ENCODE data around the gene POLR3K.
"Not testable (repeated sequence)": the region's sequence is repeated elsewhere in the genome, so short reads cannot be mapped to it uniquely, and the experiment has no call there.

POLR3K gene

GRCh38 chr16:47234-47633 is 6.2 kb downstream of the POLR3K start:
- no peak overlapping the region for H3K4me3 ChIP-seq (ENCODE audit: low read depth, low read length, poor library complexity, severe bottlenecking)
- H3K9me3 ChIP-seq (ENCODE audit: low read length) = no peaks in the 10 kb centered on the region
- peaks cover 14% of the 10 kb centered on the region for H3K4me1 ChIP-seq (ENCODE audit: insufficient read depth, low read length, severe bottlenecking)
- no peak overlapping the region for H2AFZ ChIP-seq (ENCODE audit: low read length)
- H4K20me1 ChIP-seq (ENCODE audit: insufficient read depth, low read length) = no peaks in the 10 kb centered on the region
- peaks cover 14% of the 10 kb centered on the region for H3K79me2 ChIP-seq (ENCODE audit: insufficient read depth, low read length)
- H3K27ac ChIP-seq (ENCODE audit: low read depth, low read length, poor library complexity, severe bottlenecking) = no peak overlapping the region
- no peak overlapping the region for H3K9ac ChIP-seq (ENCODE audit: low read length)
- no peak overlapping the region for H3K4me2 ChIP-seq (ENCODE audit: low read length)
- no peaks in the 10 kb centered on the region for H3K27me3 ChIP-seq (ENCODE audit: insufficient read depth, low read length)
- H3K36me3 ChIP-seq (ENCODE audit: insufficient read depth, low read length) = peaks cover 88% of the 10 kb centered on the region
- peaks cover 5% of the 10 kb centered on the region; the same call in 1 of the 2 replicates for H3F3A ChIP-seq (ENCODE audit: insufficient read depth, low read length)
- H3K9me2 ChIP-seq (ENCODE audit: low read depth, low read length) = no peaks in the 10 kb centered on the region
- no peak for TF ChIP-seq EZH2 (IDR thresholded peaks at IDR 0.05; ENCODE audit: borderline replicate concordance, low read length)
- TF ChIP-seq CTCF (IDR thresholded peaks at IDR 0.05; ENCODE audit: low read length) = no peak

GRCh38 chr16:46510-46909 is 6.9 kb downstream of the POLR3K start:
- H3F3A ChIP-seq (ENCODE audit: insufficient read depth, low read length); H4K20me1 ChIP-seq (ENCODE audit: insufficient read depth, low read length); H3K4me2 ChIP-seq (ENCODE audit: low read length); H3K4me3 ChIP-seq (ENCODE audit: low read depth, low read length, poor library complexity, severe bottlenecking); H3K9ac ChIP-seq (ENCODE audit: low read length); H3K9me3 ChIP-seq (ENCODE audit: low read length); H3K27me3 ChIP-seq (ENCODE audit: insufficient read depth, low read length); H3K27ac ChIP-seq (ENCODE audit: low read depth, low read length, poor library complexity, severe bottlenecking); H3K79me2 ChIP-seq (ENCODE audit: insufficient read depth, low read length); H3K4me1 ChIP-seq (ENCODE audit: insufficient read depth, low read length, severe bottlenecking); H3K9me2 ChIP-seq (ENCODE audit: low read depth, low read length); H2AFZ ChIP-seq (ENCODE audit: low read length): not testable (repeated sequence)
- peaks cover 90% of the 10 kb centered on the region for H3K36me3 ChIP-seq (ENCODE audit: insufficient read depth, low read length)

GRCh38 chr16:45454-45853 is 8.0 kb downstream of the POLR3K start:
- Histone ChIP-seq H3K4me3 (ENCODE audit: low read depth, low read length, poor library complexity, severe bottlenecking) (no peak overlapping the region), H3K27ac (ENCODE audit: low read depth, low read length, poor library complexity, severe bottlenecking) (no peak overlapping the region), H3K79me2 (ENCODE audit: insufficient read depth, low read length) (no peaks in the 10 kb centered on the region), H2AFZ (ENCODE audit: low read length) (no peak overlapping the region), H3K9me3 (ENCODE audit: low read length) (no peaks in the 10 kb centered on the region), H3K4me2 (ENCODE audit: low read length) (no peak overlapping the region), H3K27me3 (ENCODE audit: insufficient read depth, low read length) (no peaks in the 10 kb centered on the region), H3K4me1 (ENCODE audit: insufficient read depth, low read length, severe bottlenecking) (no peaks in the 10 kb centered on the region), H3F3A (ENCODE audit: insufficient read depth, low read length) (peaks cover 5% of the 10 kb centered on the region; the same call in 1 of the 2 replicates), H3K9ac (ENCODE audit: low read length) (no peak overlapping the region), H3K9me2 (ENCODE audit: low read depth, low read length) (no peaks in the 10 kb centered on the region), H3K36me3 (ENCODE audit: insufficient read depth, low read length) (peaks cover 85% of the 10 kb centered on the region), H4K20me1 (ENCODE audit: insufficient read depth, low read length) (no peaks in the 10 kb centered on the region)
- TF ChIP-seq EZH2 (IDR thresholded peaks at IDR 0.05; ENCODE audit: borderline replicate concordance, low read length) (no peak), CTCF (IDR thresholded peaks at IDR 0.05; ENCODE audit: low read length) (no peak)

GRCh38 chr16:44655-45054 is 8.8 kb downstream of the POLR3K start:
- peaks cover 3% of the 10 kb centered on the region for H3K4me1 ChIP-seq (ENCODE audit: insufficient read depth, low read length, severe bottlenecking)
- H3K9me3 ChIP-seq (ENCODE audit: low read length) = no peaks in the 10 kb centered on the region
- no peak for TF ChIP-seq CTCF (IDR thresholded peaks at IDR 0.05; ENCODE audit: low read length)
- no peak for TF ChIP-seq EZH2 (IDR thresholded peaks at IDR 0.05; ENCODE audit: borderline replicate concordance, low read length)
- H3K36me3 ChIP-seq (ENCODE audit: insufficient read depth, low read length) = peaks cover 82% of the 10 kb centered on the region
- no peaks in the 10 kb centered on the region for H3K79me2 ChIP-seq (ENCODE audit: insufficient read depth, low read length)
- no peak overlapping the region for H2AFZ ChIP-seq (ENCODE audit: low read length)
- no peak overlapping the region for H3K9ac ChIP-seq (ENCODE audit: low read length)
- H3K27me3 ChIP-seq (ENCODE audit: insufficient read depth, low read length) = no peaks in the 10 kb centered on the region
- peaks cover 5% of the 10 kb centered on the region; the same call in 1 of the 2 replicates for H3F3A ChIP-seq (ENCODE audit: insufficient read depth, low read length)
- no peak overlapping the region for H3K27ac ChIP-seq (ENCODE audit: low read depth, low read length, poor library complexity, severe bottlenecking)
- no peak overlapping the region for H3K4me2 ChIP-seq (ENCODE audit: low read length)
- no peaks in the 10 kb centered on the region for H4K20me1 ChIP-seq (ENCODE audit: insufficient read depth, low read length)
- no peak overlapping the region for H3K4me3 ChIP-seq (ENCODE audit: low read depth, low read length, poor library complexity, severe bottlenecking)
- H3K9me2 ChIP-seq (ENCODE audit: low read depth, low read length) = no peaks in the 10 kb centered on the region

Measured in OCI-LY1 (cell line).